HepG2 (cell line): ENCODE measurements around the gene CPZ. TPM values are rescaled to one million over a fixed set of nuclear protein-coding genes. Genes with fewer than 3 reads are reported as not detected.

Source experiments
- ATAC-seq: fragments of 200-7000 bp; cut with Tn5 transposase; 3 replicates; pipeline ENCODE4 v1.9.1; 2020; ENCODE audit warnings: mild to moderate bottlenecking, moderate library complexity
- BruUV-seq: library from RNA; stranded (reverse); fragments of 400-500 nt; replicated peaks from 2 replicates; lab custom pipeline; 2021; lab: Mats Ljungman, UMichigan
- CTCF ChIA-PET: fragments of 300-600 bp; formaldehyde crosslinking; extraction: SDS; loops from one replicate; lab custom pipeline; 2021; ENCODE audit warnings: low total read pairs, inconsistent platforms, low intra/inter-chr PET ratio; lab: Yijun Ruan, JAX
- POLR2A ChIA-PET: fragments of 350-600 bp; sonication (Branson Sonifier 250); formaldehyde crosslinking; loops from one replicate; lab custom pipeline; 2020; ENCODE audit warnings: antibody characterized with exemption, inconsistent platforms; lab: Yijun Ruan, JAX
- DNase-seq: peaks from one replicate; pipeline ENCODE4 v3.0.0-alpha.2; 2015; ENCODE audit warnings: low spot score
- FAIRE-seq: peaks from 3 replicates; lab custom pipeline; 2011; peaks lifted over from hg19 to GRCh38; lab: Jason Lieb, UNC
- H2AFZ ChIP-seq: one replicate; pipeline ENCODE4 v1.6.1; 2011; ENCODE audit warnings: low read length, inconsistent platforms
- H3K27ac ChIP-seq: fragments of 300-600 bp; 3 replicates; pipeline ENCODE4 v1.8.0; 2011; ENCODE audit warnings: mixed run types, mild to moderate bottlenecking, mixed read lengths, low read length, inconsistent platforms; ENCODE audit not compliant: insufficient read depth; ENCODE audit errors: extremely low read length
- H3K27me3 ChIP-seq, 2 experiments: fragments of 200-600 bp in 1 of 2; 2 replicates in 1 of 2; 3 replicates in 1 of 2; pipeline versions ENCODE4 v1.6.0 to v1.8.0; 2011; ENCODE audit warnings: low read length in 2 of 2, mild to moderate bottlenecking in 2 of 2, moderate library complexity in 2 of 2, inconsistent platforms in 1 of 2; ENCODE audit not compliant: insufficient read depth in 2 of 2, control insufficient read depth in 1 of 2
- H3K36me3 ChIP-seq, 2 experiments: fragments of 200-600 bp in 1 of 2; replicated peaks in 1 of 2; 2 replicates in 1 of 2; 3 replicates in 1 of 2; pipeline versions ENCODE4 v1.5.1 to v1.8.0; 2011; ENCODE audit warnings: low read length in 2 of 2, inconsistent platforms in 1 of 2; ENCODE audit not compliant: insufficient read depth in 2 of 2, control insufficient read depth in 1 of 2
- H3K4me1 ChIP-seq: 2 replicates; pipeline ENCODE4 v1.5.1; 2012; ENCODE audit warnings: low read length, inconsistent platforms; ENCODE audit not compliant: insufficient read depth
- H3K4me2 ChIP-seq: 2 replicates; pipeline ENCODE4 v1.6.0; 2011; ENCODE audit warnings: low read depth, low read length, inconsistent platforms
- H3K4me3 ChIP-seq, 3 experiments: fragments of 200-600 bp in 1 of 3; sonication (generic), shearing (Covaris generic) in 1 of 3; replicated peaks in 1 of 3; 2 replicates each; pipeline ENCODE4 v1.5.1; 2011 to 2016; ENCODE audit warnings: low read length in 3 of 3, inconsistent platforms in 2 of 3, low read depth in 2 of 3, mild to moderate bottlenecking in 2 of 3, control low read depth in 1 of 3, mixed read lengths in 1 of 3; ENCODE audit not compliant: insufficient read depth in 1 of 3
- H3K79me2 ChIP-seq: one replicate; pipeline ENCODE4 v1.6.1; 2011; ENCODE audit warnings: low read length, inconsistent platforms; ENCODE audit not compliant: insufficient read depth
- H3K9ac ChIP-seq: 2 replicates; pipeline ENCODE4 v1.6.0; 2011; ENCODE audit warnings: mild to moderate bottlenecking, low read depth, low read length, inconsistent platforms; ENCODE audit not compliant: insufficient read depth
- H3K9me3 ChIP-seq: 2 replicates; pipeline ENCODE4 v1.5.1; 2012; ENCODE audit warnings: mild to moderate bottlenecking, low read length
- H4K20me1 ChIP-seq: 2 replicates; pipeline ENCODE4 v1.6.0; 2011; ENCODE audit warnings: inconsistent platforms, mild to moderate bottlenecking, low read length, moderate library complexity; ENCODE audit not compliant: insufficient read depth
- SP140L ChIP-seq: sonication (generic); formaldehyde crosslinking; IDR thresholded peaks from 2 replicates; pipeline ENCODE4 v1.4.0; 2020; ENCODE audit warnings: missing genetic modification reagents, borderline replicate concordance
- WGBS: methylation state at CpG from one replicate; pipeline ENCODE4 v1.1.6; 2017; ENCODE audit warnings: low lambda C conversion rate; 5-methylcytosine and 5-hydroxymethylcytosine counted together
- in situ Hi-C: cut with HindIII; loops from 2 replicates; pipeline ENCODE4 v1.10.0; 2017; ENCODE audit warnings: low pct_unique_long_range_greater_than_20kb; ENCODE audit not compliant: extremely low pct_ligation_motif_present
- intact Hi-C: fragments of 100-400 bp; cut with micrococcal nuclease; formaldehyde crosslinking; loops from one replicate; pipeline ENCODE4 v1.10.0; 2022; ENCODE audit not compliant: unreplicated experiment
- polyA plus RNA-seq, 8 experiments: library from polyadenylated mRNA; depleted of rRNA in 3 of 8; stranded (reverse) in 7 of 8; unstranded in 1 of 8; fragments of >200 nt; fragmentation: Illumina TruSeq in 4 of 8; extraction: Trizol in 4 of 8; gene quantifications; 2 replicates each; pipeline versions ENCODE4 v1.2.1 to v1.2.3, GENCODE V29; 2011 to 2016; ENCODE audit warnings: low read depth in 4 of 8, missing spikeins in 1 of 8, mixed read lengths in 1 of 8; ENCODE audit not compliant: insufficient read depth in 1 of 8
- total RNA-seq, 5 experiments: library from RNA; depleted of rRNA; stranded (reverse); fragments of >200 nt; fragmentation: Illumina TruSeq; extraction: Trizol; gene quantifications; 2 replicates each; pipeline ENCODE4 v1.2.3, GENCODE V29; 2016; ENCODE audit warnings: low read depth in 1 of 5
- TF ChIP-seq, protein P1 (sequence below): sonication (generic); formaldehyde crosslinking; IDR thresholded peaks from 2 replicates; pipeline ENCODE4 v1.5.0; 2020; ENCODE audit warnings: mild to moderate bottlenecking, missing genetic modification reagents
- TF ChIP-seq, protein P2 (sequence below): sonication (generic); formaldehyde crosslinking; conservative IDR thresholded peaks from 2 replicates; pipeline ENCODE4 v1.8.1; 2023; ENCODE audit warnings: missing genetic modification reagents

The CPZ gene
- total and polyA plus RNA-seq, 2 of the 13 experiments (the other 11 are each of a cell fraction or from before 2014, with no cell fraction given): 0.58 to 0.61 TPM

DNA sequence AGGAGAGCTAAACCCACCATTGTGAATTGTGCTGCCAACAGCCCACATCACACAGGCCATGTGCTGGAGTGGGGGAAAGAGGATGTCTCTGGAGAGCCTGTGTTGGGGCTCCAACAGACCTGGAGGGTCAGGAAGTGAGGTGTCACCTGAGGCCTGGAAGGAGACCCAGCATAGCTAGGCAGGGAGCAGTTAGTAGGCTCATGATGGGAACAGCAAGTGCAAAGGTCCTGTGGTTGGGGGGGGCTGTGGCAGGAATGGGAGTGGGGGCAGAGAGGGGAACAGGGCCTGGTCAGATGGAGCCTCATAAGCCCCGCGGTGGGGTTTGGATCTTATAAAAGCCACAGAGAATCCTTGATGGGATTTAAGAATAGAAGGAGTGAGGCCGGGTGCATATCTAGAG lies 48.3 kb upstream of the CPZ start:
- CTCF ChIA-PET: no interaction called here
- H2AFZ ChIP-seq: no peak overlapping the region
- H3K4me3 ChIP-seq: no peak overlapping the region
- no peaks in the 10 kb centered on the region for H4K20me1 ChIP-seq
- no peak overlapping the region for H3K9ac ChIP-seq
- whole genome bisulfite sequencing: 18% methylated on average over 3 of the region's 3 CpGs
- POLR2A ChIA-PET: no interaction called here
- no peak overlapping the region for H3K4me2 ChIP-seq
- peaks cover 2 to 39% of the 10 kb centered on the region in 2 experiments for H3K27me3 ChIP-seq
- H3K79me2 ChIP-seq: no peaks in the 10 kb centered on the region
- DNase-seq (no peak), ATAC-seq (no peak), FAIRE-seq (no peak)
- intact Hi-C loops: no loop called here
- H3K27ac ChIP-seq: no peak overlapping the region
- no peaks in the 10 kb centered on the region for H3K36me3 ChIP-seq
- in situ Hi-C loops: loop anchor here (10.0 kb wide), 1 partner anchor 69 kb away; no protein-coding TSS in a partner anchor
- H3K4me1 ChIP-seq: no peaks in the 10 kb centered on the region
- TF ChIP-seq, protein P1, sequence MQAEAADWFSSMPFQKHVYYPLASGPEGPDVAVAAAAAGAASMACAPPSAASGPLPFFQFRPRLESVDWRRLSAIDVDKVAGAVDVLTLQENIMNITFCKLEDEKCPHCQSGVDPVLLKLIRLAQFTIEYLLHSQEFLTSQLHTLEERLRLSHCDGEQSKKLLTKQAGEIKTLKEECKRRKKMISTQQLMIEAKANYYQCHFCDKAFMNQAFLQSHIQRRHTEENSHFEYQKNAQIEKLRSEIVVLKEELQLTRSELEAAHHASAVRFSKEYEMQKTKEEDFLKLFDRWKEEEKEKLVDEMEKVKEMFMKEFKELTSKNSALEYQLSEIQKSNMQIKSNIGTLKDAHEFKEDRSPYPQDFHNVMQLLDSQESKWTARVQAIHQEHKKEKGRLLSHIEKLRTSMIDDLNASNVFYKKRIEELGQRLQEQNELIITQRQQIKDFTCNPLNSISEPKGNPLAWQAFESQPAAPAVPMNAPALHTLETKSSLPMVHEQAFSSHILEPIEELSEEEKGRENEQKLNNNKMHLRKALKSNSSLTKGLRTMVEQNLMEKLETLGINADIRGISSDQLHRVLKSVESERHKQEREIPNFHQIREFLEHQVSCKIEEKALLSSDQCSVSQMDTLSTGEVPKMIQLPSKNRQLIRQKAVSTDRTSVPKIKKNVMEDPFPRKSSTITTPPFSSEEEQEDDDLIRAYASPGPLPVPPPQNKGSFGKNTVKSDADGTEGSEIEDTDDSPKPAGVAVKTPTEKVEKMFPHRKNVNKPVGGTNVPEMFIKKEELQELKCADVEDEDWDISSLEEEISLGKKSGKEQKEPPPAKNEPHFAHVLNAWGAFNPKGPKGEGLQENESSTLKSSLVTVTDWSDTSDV: no peak
- TF ChIP-seq, protein P2, sequence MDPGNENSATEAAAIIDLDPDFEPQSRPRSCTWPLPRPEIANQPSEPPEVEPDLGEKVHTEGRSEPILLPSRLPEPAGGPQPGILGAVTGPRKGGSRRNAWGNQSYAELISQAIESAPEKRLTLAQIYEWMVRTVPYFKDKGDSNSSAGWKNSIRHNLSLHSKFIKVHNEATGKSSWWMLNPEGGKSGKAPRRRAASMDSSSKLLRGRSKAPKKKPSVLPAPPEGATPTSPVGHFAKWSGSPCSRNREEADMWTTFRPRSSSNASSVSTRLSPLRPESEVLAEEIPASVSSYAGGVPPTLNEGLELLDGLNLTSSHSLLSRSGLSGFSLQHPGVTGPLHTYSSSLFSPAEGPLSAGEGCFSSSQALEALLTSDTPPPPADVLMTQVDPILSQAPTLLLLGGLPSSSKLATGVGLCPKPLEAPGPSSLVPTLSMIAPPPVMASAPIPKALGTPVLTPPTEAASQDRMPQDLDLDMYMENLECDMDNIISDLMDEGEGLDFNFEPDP (CRISPR knock-in tag): no peak
- TF ChIP-seq SP140L (CRISPR knock-in tag): no peak
- no TSS peak for BruUV-seq
- H3K9me3 ChIP-seq: no peaks in the 10 kb centered on the region
